ENCODE data around the gene GPR55.

The GPR55 gene

DNA sequence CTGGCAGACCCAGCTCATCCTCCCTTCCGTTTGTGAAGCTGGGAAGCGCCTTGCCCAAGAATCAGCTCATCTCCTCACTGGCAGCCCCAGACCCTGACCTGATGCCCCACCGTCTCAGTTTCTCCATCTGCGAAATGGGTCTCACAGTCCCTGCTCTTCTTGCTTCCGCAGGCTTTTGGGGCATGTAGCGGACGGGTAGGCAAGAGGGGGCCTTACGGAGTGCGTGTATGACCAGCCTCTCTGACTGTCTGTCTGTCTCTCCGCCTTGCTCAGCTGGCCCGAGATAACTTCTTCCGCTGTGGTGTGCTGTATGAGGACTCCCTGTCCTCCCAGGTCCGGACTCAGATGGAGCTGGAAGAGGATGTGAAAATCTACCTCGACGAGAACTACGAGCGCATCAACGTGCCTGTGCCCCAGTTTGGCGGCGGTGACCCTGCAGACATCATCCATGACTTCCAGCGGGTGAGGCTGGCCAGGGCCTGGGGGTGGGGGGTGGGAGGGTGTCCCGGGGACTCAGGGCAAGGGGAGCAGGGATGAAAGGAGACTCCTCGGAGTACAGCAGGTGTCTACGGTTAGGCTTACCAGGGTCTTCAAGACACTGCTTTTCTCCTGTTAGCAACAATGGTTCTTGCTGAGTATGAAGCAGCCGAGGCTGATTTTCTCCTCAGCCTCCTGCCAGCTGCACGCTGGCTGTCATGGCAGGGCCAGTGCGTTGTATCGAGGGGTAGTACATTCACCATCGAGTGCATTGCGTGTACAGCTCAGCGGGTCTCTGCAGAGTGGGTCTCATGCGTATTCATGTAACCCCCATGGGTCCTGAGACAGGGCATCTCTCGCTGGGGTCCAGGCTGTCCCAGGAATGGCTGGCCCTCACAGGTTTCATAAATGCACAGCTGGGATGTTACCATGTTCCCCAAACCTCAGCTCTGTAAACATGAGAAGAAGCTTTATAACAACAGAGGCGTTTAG is 49.4 kb downstream of the GPR55 start:
- H2AFZ ChIP-seq = no peak overlapping the region
- no peaks in the 10 kb centered on the region for H3K36me3 ChIP-seq (ENCODE audit: control insufficient read depth, insufficient read depth, low read length)
- no peak overlapping the region for H3K4me2 ChIP-seq (ENCODE audit: low read length)
- H3K79me2 ChIP-seq = peaks cover 5% of the 10 kb centered on the region
- peaks cover 8% of the 10 kb centered on the region for H3K4me1 ChIP-seq
- no peak overlapping the region for H3K4me3 ChIP-seq (ENCODE audit: low read depth, low read length)
- no peaks in the 10 kb centered on the region for H3K9me3 ChIP-seq (ENCODE audit: control insufficient read depth, low read length)
- no peak overlapping the region for H3K9ac ChIP-seq
- TF ChIP-seq, protein P1, sequence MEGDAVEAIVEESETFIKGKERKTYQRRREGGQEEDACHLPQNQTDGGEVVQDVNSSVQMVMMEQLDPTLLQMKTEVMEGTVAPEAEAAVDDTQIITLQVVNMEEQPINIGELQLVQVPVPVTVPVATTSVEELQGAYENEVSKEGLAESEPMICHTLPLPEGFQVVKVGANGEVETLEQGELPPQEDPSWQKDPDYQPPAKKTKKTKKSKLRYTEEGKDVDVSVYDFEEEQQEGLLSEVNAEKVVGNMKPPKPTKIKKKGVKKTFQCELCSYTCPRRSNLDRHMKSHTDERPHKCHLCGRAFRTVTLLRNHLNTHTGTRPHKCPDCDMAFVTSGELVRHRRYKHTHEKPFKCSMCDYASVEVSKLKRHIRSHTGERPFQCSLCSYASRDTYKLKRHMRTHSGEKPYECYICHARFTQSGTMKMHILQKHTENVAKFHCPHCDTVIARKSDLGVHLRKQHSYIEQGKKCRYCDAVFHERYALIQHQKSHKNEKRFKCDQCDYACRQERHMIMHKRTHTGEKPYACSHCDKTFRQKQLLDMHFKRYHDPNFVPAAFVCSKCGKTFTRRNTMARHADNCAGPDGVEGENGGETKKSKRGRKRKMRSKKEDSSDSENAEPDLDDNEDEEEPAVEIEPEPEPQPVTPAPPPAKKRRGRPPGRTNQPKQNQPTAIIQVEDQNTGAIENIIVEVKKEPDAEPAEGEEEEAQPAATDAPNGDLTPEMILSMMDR (IDR thresholded peaks at IDR 0.05) = no peak
- no peak overlapping the region for H3K27ac ChIP-seq
- no peaks in the 10 kb centered on the region for H3K27me3 ChIP-seq (ENCODE audit: control insufficient read depth, insufficient read depth, low read length)

- Histone ChIP-seq H2AFZ (no peak overlapping the region), H3K4me2 (ENCODE audit: low read length) (no peak overlapping the region), H3K27me3 (ENCODE audit: control insufficient read depth, insufficient read depth, low read length) (no peaks in the 10 kb centered on the region), H3K4me3 (ENCODE audit: low read depth, low read length) (no peak overlapping the region), H3K9ac (no peak overlapping the region), H3K27ac (no peak overlapping the region), H3K79me2 (peaks cover 7% of the 10 kb centered on the region), H3K36me3 (ENCODE audit: control insufficient read depth, insufficient read depth, low read length) (no peaks in the 10 kb centered on the region), H3K4me1 (peaks cover 16% of the 10 kb centered on the region), H3K9me3 (ENCODE audit: control insufficient read depth, low read length) (no peaks in the 10 kb centered on the region)
- TF ChIP-seq, protein P1 (IDR thresholded peaks at IDR 0.05) = no peak
Measured at GRCh38 chr2:230874876-230875275, 50.2 kb downstream of the GPR55 start.

DNA sequence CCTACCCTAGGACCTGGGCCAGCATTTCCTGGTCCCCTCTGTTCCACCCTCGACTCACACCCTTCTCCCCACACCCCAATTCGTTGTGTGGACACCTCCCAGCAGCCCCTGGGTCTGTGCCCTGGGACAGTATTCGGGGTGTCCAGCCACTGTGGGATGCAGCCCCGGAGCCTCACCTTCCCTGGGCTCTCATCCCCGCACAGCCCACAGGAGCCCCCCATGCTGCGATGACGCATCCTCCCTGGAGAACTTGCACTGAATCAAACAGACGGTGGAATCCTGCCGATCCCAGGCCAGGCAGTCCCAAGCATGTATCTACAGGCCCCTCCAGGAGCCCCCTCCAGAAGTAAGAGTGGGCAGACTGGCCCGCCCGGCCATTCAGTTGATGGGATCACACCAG is 50.6 kb downstream of the GPR55 start:
- Histone ChIP-seq H3K27me3 (ENCODE audit: control insufficient read depth, insufficient read depth, low read length) (no peaks in the 10 kb centered on the region), H3K4me3 (ENCODE audit: low read depth, low read length) (no peak overlapping the region), H3K4me1 (peaks cover 19% of the 10 kb centered on the region), H3K27ac (no peak overlapping the region), H2AFZ (no peak overlapping the region), H3K9me3 (ENCODE audit: control insufficient read depth, low read length) (no peaks in the 10 kb centered on the region), H3K9ac (no peak overlapping the region), H3K79me2 (peaks cover 8% of the 10 kb centered on the region), H3K36me3 (ENCODE audit: control insufficient read depth, insufficient read depth, low read length) (no peaks in the 10 kb centered on the region), H3K4me2 (ENCODE audit: low read length) (no peak overlapping the region)
- TF ChIP-seq, protein P1 (IDR thresholded peaks at IDR 0.05) = no peak

DNA sequence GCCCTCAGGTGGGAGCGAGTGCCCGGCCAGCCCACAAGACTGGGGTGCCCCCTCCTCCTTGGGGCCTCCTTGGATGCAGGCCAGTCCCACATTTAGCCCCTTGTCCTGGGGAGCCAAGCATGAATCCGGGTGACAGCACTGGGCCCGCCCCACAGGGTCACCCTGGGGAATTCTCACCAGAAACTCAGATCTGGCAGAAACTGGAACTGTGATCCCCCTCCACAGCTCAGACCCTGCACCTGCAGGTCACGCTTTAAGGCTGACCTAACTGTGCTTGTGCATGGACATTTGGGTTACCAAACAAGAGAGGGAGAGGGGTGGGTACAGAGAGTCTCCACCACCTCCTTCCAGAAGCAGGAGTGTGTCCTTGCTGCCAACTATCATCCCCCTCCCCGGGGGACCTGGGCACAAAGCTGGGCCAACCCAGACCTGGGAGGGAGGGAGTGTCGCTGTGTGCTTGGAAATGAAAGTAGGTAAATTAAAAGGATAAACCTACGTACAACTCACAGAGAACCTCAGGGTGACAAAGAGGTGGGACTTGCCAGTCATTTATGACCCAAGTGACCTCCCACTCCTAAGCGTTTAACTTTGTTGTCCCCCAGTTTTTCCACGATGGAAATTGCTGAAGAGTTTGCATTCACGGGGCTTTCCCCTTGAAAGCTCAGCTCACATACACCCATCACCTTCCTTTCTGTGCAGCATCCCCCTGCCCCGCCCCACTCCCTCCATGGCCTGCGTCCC is 51.2 kb downstream of the GPR55 start:
- Histone ChIP-seq H3K79me2 (peaks cover 8% of the 10 kb centered on the region), H2AFZ (no peak overlapping the region), H3K36me3 (ENCODE audit: control insufficient read depth, insufficient read depth, low read length) (no peaks in the 10 kb centered on the region), H3K4me3 (ENCODE audit: low read depth, low read length) (no peak overlapping the region), H3K9me3 (ENCODE audit: control insufficient read depth, low read length) (no peaks in the 10 kb centered on the region), H3K4me1 (peaks cover 21% of the 10 kb centered on the region), H3K4me2 (ENCODE audit: low read length) (no peak overlapping the region), H3K27me3 (ENCODE audit: control insufficient read depth, insufficient read depth, low read length) (no peaks in the 10 kb centered on the region), H3K9ac (no peak overlapping the region), H3K27ac (no peak overlapping the region)
- TF ChIP-seq, protein P1 (IDR thresholded peaks at IDR 0.05) = no peak

Data from parathyroid adenoma (tissue), 2 donors.